DMS 273 (cell line): Measurements from ENCODE around the gene POTEB3.
"Not testable (repeated sequence)": the region's sequence is repeated elsewhere in the genome, so short reads cannot be mapped to it uniquely, and the experiment has no call there.

Experiments used
- DNase-seq: peaks from one replicate; lab custom pipeline; 2025; ENCODE audit not compliant: unreplicated experiment; lab: John Stamatoyannopoulos, UW

POTEB3 gene

GRCh38 chr15:21440399-21440798, at the start of gene POTEB3:
TSS of gene POTEB3 (minus strand) at chr15:21440499. CDS start at chr15:21440011, 488 bp downstream.
- not testable (repeated sequence) for DNase-seq

DNA sequence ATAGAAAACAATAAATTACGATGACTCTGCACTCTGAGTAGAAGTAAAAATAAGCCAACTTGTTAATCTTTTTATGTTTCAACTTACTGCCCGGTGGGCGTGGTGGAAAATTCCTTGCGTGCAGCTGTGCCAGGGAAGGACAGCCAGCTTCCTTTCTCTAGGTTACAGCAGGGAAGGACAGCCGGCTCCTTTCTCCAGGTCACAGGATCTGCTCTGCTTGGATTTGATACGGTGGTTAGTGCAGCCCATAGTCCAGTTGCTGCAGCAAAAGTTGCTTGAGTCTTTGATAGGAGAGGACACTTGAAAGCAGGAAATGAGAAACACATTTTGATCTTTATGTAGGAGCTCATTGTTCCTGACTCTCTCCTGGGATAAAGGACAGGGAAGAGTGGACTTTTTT, 13.4 kb upstream of the POTEB3 start:
- DNase-seq: not testable (repeated sequence)

- not testable (repeated sequence) for DNase-seq
These were observed 11.7 kb upstream of the POTEB3 start for GRCh38 chr15:21451920-21452563.

DNA sequence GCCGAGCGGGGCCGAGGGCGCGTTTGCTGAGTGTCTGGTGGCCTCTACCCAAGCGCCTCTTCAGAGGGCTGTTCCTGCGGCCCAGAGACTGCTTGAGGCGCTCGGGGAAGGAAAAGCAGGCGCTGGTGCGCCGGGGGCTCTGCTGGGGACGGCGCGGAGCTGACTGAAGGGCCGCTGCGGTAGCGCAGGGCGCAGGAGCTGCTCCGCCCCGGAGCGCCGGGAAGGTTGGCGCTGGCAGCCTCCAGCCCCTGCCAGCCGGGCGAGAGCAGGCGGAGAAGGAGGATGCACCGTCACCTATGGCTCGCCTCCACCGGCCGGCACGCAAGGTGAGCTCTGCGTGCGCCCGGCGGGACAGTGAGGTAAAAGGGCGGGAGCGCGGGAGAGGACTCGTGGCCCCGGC, 11.2 kb upstream of the POTEB3 start:
- DNase-seq: not testable (repeated sequence)

DNA sequence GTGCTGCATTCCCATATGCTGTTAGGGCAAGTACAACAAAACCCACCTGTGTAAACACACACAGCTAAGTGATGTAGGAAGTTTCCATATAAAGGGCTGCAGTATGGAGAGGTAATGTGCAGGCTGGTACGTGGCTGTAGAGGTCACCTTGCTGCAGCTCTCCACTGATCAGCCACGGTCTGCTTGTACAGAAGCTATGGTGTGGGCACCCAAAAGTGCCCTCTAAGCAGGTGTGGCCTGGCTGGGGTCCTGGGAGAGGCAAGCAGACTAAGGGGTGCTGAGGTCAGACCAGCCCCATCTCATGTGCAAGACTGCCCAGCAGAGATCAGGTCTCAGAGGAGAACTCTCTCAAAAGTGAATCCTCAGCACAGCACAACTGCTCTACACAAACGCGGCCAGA, 32.9 kb downstream of the POTEB3 start:
- DNase-seq: not testable (repeated sequence)

- DNase-seq: not testable (repeated sequence)
These were observed 38.8 kb downstream of the POTEB3 start for GRCh38 chr15:21401531-21401930.

DNA sequence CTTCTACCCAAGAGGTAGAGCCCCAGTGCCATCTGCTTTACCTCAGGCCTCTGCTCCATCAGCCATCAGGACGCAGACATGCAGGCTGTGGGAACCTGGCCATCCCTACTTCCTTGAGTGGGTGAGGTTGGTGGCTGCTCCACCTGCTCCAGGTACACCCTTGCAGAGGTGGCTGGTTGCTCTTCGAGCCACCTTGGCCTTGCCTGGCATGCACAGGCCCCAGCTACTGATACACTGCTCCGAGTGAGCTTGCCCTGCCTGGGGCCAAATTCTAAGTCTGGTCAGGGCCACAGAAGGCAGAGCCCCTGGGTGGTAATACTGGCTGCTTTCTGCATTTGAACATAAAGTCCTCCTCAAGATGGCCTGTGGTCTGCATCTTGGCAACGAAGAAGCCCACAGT, 41.2 kb downstream of the POTEB3 start:
- DNase-seq: not testable (repeated sequence)

- DNase-seq: not testable (repeated sequence)
These were observed 41.8 kb downstream of the POTEB3 start for GRCh38 chr15:21398511-21398910.

DNA sequence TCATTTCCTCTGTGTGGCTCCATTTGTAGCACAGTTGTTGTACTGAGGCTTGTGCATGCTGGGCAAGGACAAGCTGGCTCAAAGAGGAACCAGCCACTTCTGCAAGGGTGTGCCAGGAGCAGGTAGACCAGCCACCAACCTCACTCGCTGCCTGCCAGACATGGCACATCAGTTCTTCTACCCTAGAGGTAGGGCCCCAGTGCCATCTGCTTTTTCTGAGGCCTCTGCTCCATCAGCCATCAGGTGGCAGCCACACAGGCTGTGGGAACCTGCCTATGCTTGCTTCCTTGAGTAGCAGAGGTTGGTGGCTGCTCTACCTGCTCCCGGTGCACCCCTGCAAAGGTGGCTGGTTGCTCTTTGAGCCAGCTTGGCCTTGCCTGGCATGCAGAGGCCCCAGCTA, 42.6 kb downstream of the POTEB3 start:
- not testable (repeated sequence) for DNase-seq

- DNase-seq: not testable (repeated sequence)
These were observed 43.1 kb downstream of the POTEB3 start for GRCh38 chr15:21397186-21397585.

GRCh38 chr15:21385961-21386360, 54.3 kb downstream of the POTEB3 start:
- DNase-seq: not testable (repeated sequence)

DNA sequence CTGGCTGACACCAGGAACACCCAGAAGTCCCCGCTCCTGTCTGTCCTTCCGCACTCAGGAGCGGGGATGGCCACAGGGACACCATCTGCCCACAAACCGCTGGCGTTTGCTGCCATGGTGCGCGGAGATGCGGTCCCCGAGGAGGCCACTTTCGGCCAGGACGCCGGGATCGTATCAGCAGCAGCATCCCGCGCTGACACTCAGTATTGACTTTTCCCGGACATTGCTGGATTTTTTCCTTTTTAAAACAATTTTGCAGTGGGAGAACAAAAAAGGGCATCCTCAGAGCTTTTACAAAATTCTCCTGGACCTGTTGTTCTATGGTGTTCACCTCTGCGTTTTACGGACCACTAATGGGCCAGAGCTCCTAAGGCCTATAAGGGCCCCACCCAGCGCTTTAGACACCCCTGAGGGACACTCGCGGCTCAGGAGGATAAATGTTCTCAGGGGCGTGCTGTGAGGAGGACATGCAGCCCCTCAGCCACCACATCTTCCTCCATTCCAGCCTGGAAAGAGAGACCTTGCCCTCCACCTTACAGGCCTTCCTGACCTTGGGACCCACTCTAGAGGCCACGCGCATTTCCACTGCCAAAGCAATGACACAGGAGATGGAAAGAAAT, 56.3 kb downstream of the POTEB3 start:
- DNase-seq: not testable (repeated sequence)

DNA sequence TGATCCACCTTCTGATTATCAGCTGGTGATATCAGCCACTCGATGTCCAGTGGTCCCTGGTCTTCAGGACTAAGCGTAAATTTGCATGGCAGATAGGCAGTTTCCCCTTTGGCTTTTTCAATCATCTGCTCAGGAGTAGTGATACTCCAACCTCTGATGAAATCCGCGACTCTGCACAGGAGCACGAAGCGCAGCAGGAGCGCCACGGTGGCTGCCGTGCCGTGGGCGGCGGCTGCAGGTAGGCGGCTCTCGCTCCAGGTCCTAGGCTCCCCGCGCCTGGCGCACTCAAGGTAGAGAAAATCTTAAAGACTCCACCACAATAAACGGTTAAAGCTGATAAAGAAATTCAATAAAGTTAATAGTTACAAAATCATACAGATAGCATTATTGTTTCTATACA, 66.6 kb downstream of the POTEB3 start:
- DNase-seq: not testable (repeated sequence)

DNA sequence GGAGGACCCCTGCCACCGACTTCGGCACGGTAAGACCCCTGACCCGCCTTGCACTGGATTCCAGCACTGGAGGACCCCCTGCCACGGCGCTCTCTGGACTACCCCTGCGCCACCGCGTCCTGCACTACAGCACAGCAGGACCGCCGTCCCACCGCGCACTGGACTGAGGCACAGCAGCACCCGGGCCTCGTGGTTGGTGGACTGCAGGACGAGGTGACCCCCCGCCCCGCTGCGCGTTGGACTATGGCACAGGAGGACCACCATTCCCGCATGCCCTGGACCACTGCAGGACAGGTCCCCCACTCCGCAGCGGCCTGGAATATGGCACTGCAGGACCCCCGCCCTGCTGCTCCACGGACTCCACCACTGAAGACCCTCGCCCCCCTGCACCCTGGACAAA, 71.1 kb downstream of the POTEB3 start:
- DNase-seq: not testable (repeated sequence)

DNA sequence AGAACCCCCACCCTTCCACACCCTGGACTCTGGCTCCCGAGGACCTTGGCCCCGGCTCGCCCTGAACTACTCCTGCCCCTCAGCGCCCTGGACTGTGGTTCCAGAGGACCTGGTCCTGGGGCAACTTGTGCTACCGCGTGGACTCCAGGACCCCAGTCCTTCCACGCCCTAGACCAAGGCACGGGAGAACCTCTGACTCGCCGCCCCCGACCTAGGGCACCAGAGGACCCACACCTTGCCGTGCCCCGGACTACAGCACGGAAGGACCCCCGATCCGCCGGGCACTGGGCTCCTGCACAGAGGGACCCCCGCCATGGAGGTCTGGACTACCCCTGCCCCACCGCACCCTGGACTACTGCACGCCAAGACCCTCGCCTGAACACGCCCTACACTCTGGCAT, 71.7 kb downstream of the POTEB3 start:
- not testable (repeated sequence) for DNase-seq
